ENCODE measurements around the gene ASIC2.
A peak's percentile ranks its signal among the peaks of the same experiment; 100 is the strongest.

Gene ASIC2

DNA sequence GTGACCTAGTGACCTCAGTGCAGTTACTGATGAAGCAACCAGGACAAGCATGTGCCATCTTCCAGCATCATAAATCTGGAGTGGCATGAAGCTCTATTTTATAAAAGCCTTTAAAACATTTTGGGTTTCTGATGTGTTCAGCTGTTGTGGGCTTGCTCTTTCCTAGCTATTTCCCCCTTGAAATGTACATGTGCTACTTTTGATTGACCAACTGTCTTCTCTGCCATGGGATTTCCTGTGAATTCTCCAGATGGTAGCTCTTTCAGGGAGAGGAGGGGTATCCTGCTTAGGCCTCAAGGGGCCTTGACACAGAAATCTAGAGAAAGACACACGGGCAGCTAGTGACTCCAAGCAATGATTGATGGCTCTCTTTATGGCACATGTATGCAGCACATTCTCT is 1.9 kb upstream of the ASIC2 start (continued):
- TF ChIP-seq, protein P1, sequence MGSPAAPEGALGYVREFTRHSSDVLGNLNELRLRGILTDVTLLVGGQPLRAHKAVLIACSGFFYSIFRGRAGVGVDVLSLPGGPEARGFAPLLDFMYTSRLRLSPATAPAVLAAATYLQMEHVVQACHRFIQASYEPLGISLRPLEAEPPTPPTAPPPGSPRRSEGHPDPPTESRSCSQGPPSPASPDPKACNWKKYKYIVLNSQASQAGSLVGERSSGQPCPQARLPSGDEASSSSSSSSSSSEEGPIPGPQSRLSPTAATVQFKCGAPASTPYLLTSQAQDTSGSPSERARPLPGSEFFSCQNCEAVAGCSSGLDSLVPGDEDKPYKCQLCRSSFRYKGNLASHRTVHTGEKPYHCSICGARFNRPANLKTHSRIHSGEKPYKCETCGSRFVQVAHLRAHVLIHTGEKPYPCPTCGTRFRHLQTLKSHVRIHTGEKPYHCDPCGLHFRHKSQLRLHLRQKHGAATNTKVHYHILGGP (tag by site-specific recombination; IDR thresholded peaks at IDR 0.05) = no peak
- TF ChIP-seq ZNF292 (tag by site-specific recombination; IDR thresholded peaks at IDR 0.05; ENCODE audit: borderline replicate concordance, low read depth) (no peak), ZNF585B (tag by site-specific recombination; IDR thresholded peaks at IDR 0.05) (no peak), ZNF785 (tag by site-specific recombination; IDR thresholded peaks at IDR 0.05) (no peak), MYNN (tag by site-specific recombination; IDR thresholded peaks at IDR 0.05; ENCODE audit: borderline replicate concordance) (no peak), ZNF239 (tag by site-specific recombination; IDR thresholded peaks at IDR 0.05) (no peak)

- Histone ChIP-seq H3K27ac (ENCODE audit: extremely low read depth, low read depth, low read length) (peak overlapping the region; percentile 24; the same call in 1 of the 2 replicates), H3K9me3 (ENCODE audit: control insufficient read depth, insufficient read depth, low read depth, low read length) (no peaks in the 10 kb centered on the region), H3K4me3 (ENCODE audit: low read depth, low read length) (peak overlapping the region; percentile 28), H3K4me1 (ENCODE audit: control insufficient read depth, insufficient read depth, low read length) (peaks cover 3% of the 10 kb centered on the region; the same call in 1 of the 2 replicates), H3K36me3 (ENCODE audit: control insufficient read depth in 2 of 2, insufficient read depth in 1 of 2, low read length in 2 of 2) (no peaks in the 10 kb centered on the region)
- POLR2A ChIA-PET = no interaction called here
- CTCF ChIA-PET = interaction anchor here (0.6 to 1.4 kb wide), 14 partner anchors 8 to 441 kb away, joined by 3 to 6 read pairs (median 3); no protein-coding TSS in a partner anchor
- TF ChIP-seq ZNF341 (tag by site-specific recombination; IDR thresholded peaks at IDR 0.05; ENCODE audit: low read depth) (0 out of 2 replicates have a peak, but pooled peaks have one; percentile 22), ZNF175 (tag by site-specific recombination; IDR thresholded peaks at IDR 0.05) (no peak), PRDM4 (tag by site-specific recombination; IDR thresholded peaks at IDR 0.05) (no peak), EGR2 (tag by site-specific recombination; IDR thresholded peaks at IDR 0.05; ENCODE audit: low read depth) (no peak), ZNF777 (tag by site-specific recombination; IDR thresholded peaks at IDR 0.05; ENCODE audit: borderline replicate concordance) (peak; percentile 19; the same call in 1 of the 2 replicates), ZNF311 (tag by site-specific recombination; IDR thresholded peaks at IDR 0.05; ENCODE audit: borderline replicate concordance) (no peak), KLF9 (tag by site-specific recombination; IDR thresholded peaks at IDR 0.05; ENCODE audit: low read depth) (peak; percentile 58; the same call in 1 of the 2 replicates), ZBTB8A (tag by site-specific recombination; IDR thresholded peaks at IDR 0.05) (peak; percentile 65), ZFP3 (tag by site-specific recombination; IDR thresholded peaks at IDR 0.05; ENCODE audit: low read depth) (no peak), ZFHX2 (tag by site-specific recombination; conservative IDR thresholded peaks at IDR 0.05) (peak; percentile 45; the same call in 1 of the 2 replicates), ZBTB20 (tag by site-specific recombination; IDR thresholded peaks at IDR 0.05) (peak; percentile 21; the same call in 1 of the 2 replicates), HOXA7 (CRISPR knock-in tag; IDR thresholded peaks at IDR 0.05; ENCODE audit: borderline replicate concordance) (no peak), PATZ1 (tag by site-specific recombination; IDR thresholded peaks at IDR 0.05) (peak; percentile 58; the same call in 1 of the 2 replicates), ZNF76 (tag by site-specific recombination; IDR thresholded peaks at IDR 0.05; ENCODE audit: borderline replicate concordance, low read depth) (0 out of 2 replicates have a peak, but pooled peaks have one; percentile 9), ZNF548 (tag by site-specific recombination; IDR thresholded peaks at IDR 0.05) (no peak)
- TF ChIP-seq, protein P2, sequence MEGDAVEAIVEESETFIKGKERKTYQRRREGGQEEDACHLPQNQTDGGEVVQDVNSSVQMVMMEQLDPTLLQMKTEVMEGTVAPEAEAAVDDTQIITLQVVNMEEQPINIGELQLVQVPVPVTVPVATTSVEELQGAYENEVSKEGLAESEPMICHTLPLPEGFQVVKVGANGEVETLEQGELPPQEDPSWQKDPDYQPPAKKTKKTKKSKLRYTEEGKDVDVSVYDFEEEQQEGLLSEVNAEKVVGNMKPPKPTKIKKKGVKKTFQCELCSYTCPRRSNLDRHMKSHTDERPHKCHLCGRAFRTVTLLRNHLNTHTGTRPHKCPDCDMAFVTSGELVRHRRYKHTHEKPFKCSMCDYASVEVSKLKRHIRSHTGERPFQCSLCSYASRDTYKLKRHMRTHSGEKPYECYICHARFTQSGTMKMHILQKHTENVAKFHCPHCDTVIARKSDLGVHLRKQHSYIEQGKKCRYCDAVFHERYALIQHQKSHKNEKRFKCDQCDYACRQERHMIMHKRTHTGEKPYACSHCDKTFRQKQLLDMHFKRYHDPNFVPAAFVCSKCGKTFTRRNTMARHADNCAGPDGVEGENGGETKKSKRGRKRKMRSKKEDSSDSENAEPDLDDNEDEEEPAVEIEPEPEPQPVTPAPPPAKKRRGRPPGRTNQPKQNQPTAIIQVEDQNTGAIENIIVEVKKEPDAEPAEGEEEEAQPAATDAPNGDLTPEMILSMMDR (tag by site-specific recombination; IDR thresholded peaks at IDR 0.05) = peak; percentile 67
- TF ChIP-seq, protein P3, sequence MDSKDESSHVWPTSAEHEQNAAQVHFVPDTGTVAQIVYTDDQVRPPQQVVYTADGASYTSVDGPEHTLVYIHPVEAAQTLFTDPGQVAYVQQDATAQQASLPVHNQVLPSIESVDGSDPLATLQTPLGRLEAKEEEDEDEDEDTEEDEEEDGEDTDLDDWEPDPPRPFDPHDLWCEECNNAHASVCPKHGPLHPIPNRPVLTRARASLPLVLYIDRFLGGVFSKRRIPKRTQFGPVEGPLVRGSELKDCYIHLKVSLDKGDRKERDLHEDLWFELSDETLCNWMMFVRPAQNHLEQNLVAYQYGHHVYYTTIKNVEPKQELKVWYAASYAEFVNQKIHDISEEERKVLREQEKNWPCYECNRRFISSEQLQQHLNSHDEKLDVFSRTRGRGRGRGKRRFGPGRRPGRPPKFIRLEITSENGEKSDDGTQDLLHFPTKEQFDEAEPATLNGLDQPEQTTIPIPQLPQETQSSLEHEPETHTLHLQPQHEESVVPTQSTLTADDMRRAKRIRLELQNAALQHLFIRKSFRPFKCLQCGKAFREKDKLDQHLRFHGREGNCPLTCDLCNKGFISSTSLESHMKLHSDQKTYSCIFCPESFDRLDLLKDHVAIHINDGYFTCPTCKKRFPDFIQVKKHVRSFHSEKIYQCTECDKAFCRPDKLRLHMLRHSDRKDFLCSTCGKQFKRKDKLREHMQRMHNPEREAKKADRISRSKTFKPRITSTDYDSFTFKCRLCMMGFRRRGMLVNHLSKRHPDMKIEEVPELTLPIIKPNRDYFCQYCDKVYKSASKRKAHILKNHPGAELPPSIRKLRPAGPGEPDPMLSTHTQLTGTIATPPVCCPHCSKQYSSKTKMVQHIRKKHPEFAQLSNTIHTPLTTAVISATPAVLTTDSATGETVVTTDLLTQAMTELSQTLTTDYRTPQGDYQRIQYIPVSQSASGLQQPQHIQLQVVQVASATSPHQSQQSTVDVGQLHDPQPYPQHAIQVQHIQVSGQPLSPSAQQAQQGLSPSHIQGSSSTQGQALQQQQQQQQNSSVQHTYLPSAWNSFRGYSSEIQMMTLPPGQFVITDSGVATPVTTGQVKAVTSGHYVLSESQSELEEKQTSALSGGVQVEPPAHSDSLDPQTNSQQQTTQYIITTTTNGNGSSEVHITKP (tag by site-specific recombination; IDR thresholded peaks at IDR 0.05) = peak; percentile 99
Observed at GRCh38 chr17:33292201-33292980, 704 bp downstream of the ASIC2 start.
